SJSA1 (cell line): ENCODE data around the gene SLC28A1. TPM values are rescaled to one million over a fixed set of nuclear protein-coding genes. Genes with fewer than 3 reads are reported as not detected.
"Not testable (repeated sequence)": the region's sequence is repeated elsewhere in the genome, so short reads cannot be mapped to it uniquely, and the experiment has no call there.

ENCODE experiments used
- DNase-seq, 2 experiments: peaks; one replicate each; pipeline ENCODE4 v3.0.0-alpha.2; 2015 to 2020; ENCODE audit warnings: low spot score in 2 of 2, low read depth in 1 of 2
- H3K27ac ChIP-seq: fragments of 250-450 bp; sonication (Bioruptor Pico); 2 replicates; pipeline ENCODE4 v1.5.1; 2020; ENCODE audit warnings: mild to moderate bottlenecking, moderate library complexity
- H3K27me3 ChIP-seq: fragments of 250-450 bp; sonication (Bioruptor Pico); replicated peaks from 2 replicates; pipeline ENCODE4 v1.5.1; 2020; ENCODE audit warnings: mild to moderate bottlenecking, moderate library complexity
- H3K36me3 ChIP-seq: fragments of 250-450 bp; sonication (Bioruptor Pico); 2 replicates; pipeline ENCODE4 v1.5.1; 2020; ENCODE audit warnings: mild to moderate bottlenecking
- H3K4me1 ChIP-seq: fragments of 250-450 bp; sonication (Bioruptor Pico); replicated peaks from 2 replicates; pipeline ENCODE4 v1.6.1; 2021; ENCODE audit warnings: mild to moderate bottlenecking
- H3K4me3 ChIP-seq: fragments of 250-450 bp; sonication (Bioruptor Pico); 2 replicates; pipeline ENCODE4 v1.5.1; 2020; ENCODE audit warnings: mild to moderate bottlenecking
- H3K9me3 ChIP-seq: fragments of 250-450 bp; sonication (Bioruptor Pico); replicated peaks from 2 replicates; pipeline ENCODE4 v1.5.1; 2020; ENCODE audit warnings: mild to moderate bottlenecking
- total RNA-seq: library from RNA; depleted of rRNA; stranded (reverse); fragments of >200 nt; shearing (Covaris generic); gene quantifications from 2 replicates; pipeline ENCODE4 v1.2.3, GENCODE V29; 2014; rRNA removed

Gene SLC28A1
- total RNA-seq, result not detected in 2 replicates

DNA sequence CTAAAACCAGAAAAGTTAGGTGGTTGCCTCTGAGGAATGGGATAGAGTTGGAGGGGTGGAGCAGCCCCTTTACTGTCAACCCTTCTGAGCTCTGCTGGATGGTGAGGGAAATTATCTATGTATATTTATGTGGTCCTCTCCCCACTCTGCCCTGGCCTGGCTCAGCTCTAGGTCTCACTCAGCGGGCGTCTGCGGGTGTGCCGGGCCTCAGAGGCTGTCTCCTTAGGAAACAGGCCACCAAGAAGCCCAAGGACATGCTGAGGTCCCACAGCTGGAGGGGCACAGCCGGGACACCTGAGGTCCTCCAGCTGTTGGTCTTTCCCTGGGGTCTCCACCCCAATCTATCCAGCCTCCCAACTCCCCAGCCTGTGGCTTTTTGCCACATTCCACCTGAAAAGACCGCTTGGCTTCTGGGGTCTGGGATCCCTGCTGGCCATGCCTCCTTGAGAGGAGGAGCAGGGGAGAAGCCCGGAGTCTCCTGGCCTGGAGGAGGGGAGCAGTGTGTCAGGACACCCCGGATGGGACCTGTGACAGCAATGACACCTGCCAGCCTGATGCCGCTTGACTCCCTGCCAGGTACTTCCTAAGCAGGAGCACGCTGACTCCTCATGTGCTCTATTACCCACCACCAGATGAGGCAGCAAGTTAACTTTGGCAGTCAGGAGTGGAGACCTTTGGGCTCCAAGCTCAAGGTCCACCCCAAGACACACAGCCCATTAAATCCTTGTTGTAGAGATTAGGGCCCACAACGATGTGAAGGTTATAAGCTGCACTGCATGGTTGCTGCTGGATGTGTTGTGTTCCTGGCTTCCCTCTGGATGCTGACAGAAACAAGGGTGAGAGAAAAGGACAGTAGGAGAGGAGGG is at the start of gene SLC28A1:
TSS of gene SLC28A1 (plus strand) at position 747 of the 866 bp plus-strand sequence. CDS start 3,099 bp downstream, outside the sequence.
- Histone ChIP-seq H3K4me3 (no peak within 1 kb of the TSS), H3K27me3 (no peaks in the 10 kb centered on the region), H3K36me3 (no peaks in the 10 kb centered on the region), H3K4me1 (no peaks in the 10 kb centered on the region), H3K27ac (no peak within 1 kb of the TSS), H3K9me3 (no peaks in the 10 kb centered on the region)
- DNase-seq, result no peak

GRCh38 chr15:84834969-84835368 is 49.5 kb upstream of the SLC28A1 start:
- Histone ChIP-seq H3K4me1 (no peaks in the 10 kb centered on the region), H3K27ac (no peak overlapping the region), H3K36me3 (no peaks in the 10 kb centered on the region), H3K9me3 (no peaks in the 10 kb centered on the region), H3K27me3 (no peaks in the 10 kb centered on the region), H3K4me3 (no peak overlapping the region)
- DNase-seq, result no peak

DNA sequence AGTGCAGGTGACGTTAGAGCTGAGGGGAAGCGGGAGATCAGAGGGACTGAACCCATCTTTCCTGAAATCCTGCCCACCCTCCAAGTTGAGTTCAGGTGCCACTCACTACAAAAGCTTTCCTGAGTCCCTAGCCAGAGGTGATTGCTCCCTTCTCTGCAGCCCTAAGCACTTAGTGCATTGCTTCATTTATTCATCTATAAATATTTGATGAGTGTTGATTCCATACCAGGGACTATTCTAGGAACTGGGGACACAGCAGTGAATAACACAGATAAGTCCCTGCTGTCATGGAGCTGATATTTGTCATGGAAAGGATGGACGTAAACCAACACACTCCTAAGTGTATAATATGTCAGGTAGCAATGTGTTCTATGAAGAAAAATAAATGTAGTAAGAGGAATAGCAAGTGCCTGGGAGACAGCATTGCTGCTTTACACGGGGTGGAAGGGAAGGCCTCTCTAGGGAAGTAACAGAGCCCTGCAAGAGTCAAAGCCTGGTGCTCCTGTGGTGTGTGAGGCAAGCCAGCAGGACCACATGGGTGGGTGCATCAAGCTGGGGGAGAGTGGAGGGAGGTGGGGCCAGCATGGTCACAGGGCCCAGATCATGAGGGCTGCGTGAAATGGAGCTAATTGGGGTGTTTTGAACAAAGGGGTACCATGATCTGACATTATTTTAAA is 48.7 kb upstream of the SLC28A1 start:
- DNase-seq, result no peak
- H3K27ac ChIP-seq, result no peak overlapping the region
- H3K27me3 ChIP-seq, result no peaks in the 10 kb centered on the region
- no peak overlapping the region for H3K4me3 ChIP-seq
- peaks cover 7% of the 10 kb centered on the region for H3K4me1 ChIP-seq
- no peaks in the 10 kb centered on the region for H3K36me3 ChIP-seq
- H3K9me3 ChIP-seq, result no peaks in the 10 kb centered on the region

DNA sequence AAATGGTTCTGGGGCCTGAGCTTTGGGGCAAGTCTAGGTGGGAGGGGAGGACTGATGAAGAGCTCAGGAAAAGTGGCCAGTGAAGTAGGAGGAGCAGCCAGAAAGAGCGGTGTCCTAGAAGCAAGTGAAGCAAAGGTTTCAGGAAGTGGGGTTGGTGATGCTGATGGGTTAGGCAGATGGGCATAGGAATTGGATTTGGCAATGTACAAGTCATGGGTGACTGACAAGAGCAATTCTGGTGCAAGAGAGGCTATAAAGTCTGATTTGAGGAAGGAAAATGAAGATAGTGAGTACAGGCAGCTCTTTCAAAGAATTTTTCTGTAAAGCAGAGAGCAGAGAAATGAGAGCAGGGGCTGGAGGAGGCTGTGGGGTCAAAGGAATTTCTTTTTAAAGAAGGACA is 47.6 kb upstream of the SLC28A1 start:
- no peaks in the 10 kb centered on the region for H3K27me3 ChIP-seq
- H3K4me1 ChIP-seq, result peaks cover 12% of the 10 kb centered on the region
- no peaks in the 10 kb centered on the region for H3K9me3 ChIP-seq

GRCh38 chr15:84839714-84840113 is 44.7 kb upstream of the SLC28A1 start:
- Histone ChIP-seq H3K36me3 (no peaks in the 10 kb centered on the region), H3K4me1 (peaks cover 12% of the 10 kb centered on the region), H3K27me3 (no peaks in the 10 kb centered on the region), H3K9me3 (no peaks in the 10 kb centered on the region), H3K27ac (no peak overlapping the region), H3K4me3 (no peak overlapping the region)
- no peak for DNase-seq

More for the DNA sequence above, 47.6 kb upstream of the SLC28A1 start:
- no peak overlapping the region for H3K27ac ChIP-seq
- no peak overlapping the region for H3K4me3 ChIP-seq
- no peak for DNase-seq
- H3K36me3 ChIP-seq, result no peaks in the 10 kb centered on the region

DNA sequence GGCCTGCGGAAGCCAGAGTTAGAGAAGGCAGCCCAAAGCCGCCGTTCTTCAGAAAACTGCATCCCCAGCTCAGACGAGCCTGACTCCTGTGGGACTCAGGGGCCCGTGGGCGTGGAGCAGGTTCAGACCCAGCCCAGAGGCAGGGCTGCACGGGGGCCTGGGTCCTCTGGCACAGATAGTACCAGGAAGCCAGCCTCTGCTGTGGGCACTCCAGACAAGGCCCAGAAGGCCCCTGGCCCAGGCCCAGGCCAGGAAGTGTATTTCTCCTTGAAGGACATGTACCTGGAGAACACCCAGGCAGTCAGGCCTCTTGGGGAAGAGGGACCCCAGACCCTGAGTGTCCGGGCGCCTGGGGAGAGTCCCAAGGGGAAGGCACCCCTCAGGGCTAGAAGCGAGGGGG is 44.2 kb upstream of the SLC28A1 start:
- Histone ChIP-seq H3K36me3 (no peaks in the 10 kb centered on the region), H3K4me3 (no peak overlapping the region), H3K27me3 (no peaks in the 10 kb centered on the region), H3K4me1 (peaks cover 12% of the 10 kb centered on the region), H3K9me3 (no peaks in the 10 kb centered on the region), H3K27ac (no peak overlapping the region)
- no peak for DNase-seq

DNA sequence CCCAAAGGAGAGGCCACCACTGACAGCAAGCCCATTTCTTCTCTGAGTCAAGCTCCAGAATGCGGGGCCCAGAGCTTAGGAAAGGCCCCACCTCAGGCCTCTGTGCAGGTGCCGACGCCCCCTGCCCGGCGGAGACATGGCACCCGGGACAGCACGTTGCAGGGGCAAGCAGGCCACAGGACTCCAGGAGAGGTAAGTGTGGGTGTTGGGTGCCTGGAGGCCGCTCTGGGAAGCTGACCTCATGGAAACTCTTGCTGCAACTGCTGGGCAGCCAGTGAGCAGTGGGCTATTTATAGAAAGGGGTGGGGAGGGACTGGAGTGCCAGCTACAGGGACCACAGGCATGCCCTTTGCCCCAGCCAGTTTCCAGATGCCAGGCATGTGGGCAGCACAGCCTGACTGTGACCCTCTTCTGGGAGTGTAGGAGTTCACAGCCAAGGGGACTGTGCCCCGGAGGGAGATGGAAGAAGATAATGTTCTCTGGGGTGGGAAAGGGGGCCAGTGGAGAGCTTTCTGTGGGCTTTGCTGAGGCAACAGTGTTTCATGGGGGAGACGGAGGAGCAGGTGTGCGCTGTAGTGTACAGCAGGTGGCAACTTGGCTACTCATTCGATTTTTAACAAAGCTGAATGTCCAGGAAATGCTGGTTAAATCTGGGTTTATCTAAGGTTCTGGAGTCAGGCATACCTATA is 43.6 kb upstream of the SLC28A1 start:
- H3K36me3 ChIP-seq, result no peaks in the 10 kb centered on the region
- H3K4me3 ChIP-seq, result no peak overlapping the region
- no peak overlapping the region for H3K27ac ChIP-seq
- peak in 1 of 2 experiments; percentile 22 for DNase-seq
- no peaks in the 10 kb centered on the region for H3K27me3 ChIP-seq
- H3K9me3 ChIP-seq, result peaks cover 3% of the 10 kb centered on the region; the same call in 1 of the 2 replicates
- peaks cover 12% of the 10 kb centered on the region for H3K4me1 ChIP-seq

GRCh38 chr15:84842781-84843180 is 41.7 kb upstream of the SLC28A1 start:
- no peak for DNase-seq
- Histone ChIP-seq H3K4me1 (peaks cover 12% of the 10 kb centered on the region), H3K9me3 (peaks cover 5% of the 10 kb centered on the region), H3K27me3 (no peaks in the 10 kb centered on the region), H3K27ac (no peak overlapping the region), H3K36me3 (no peaks in the 10 kb centered on the region), H3K4me3 (no peak overlapping the region)

- DNase-seq, result no peak
- no peak overlapping the region for H3K4me3 ChIP-seq
- H3K27me3 ChIP-seq, result no peaks in the 10 kb centered on the region
Measured at GRCh38 chr15:84844964-84845363, 39.5 kb upstream of the SLC28A1 start.

DNA sequence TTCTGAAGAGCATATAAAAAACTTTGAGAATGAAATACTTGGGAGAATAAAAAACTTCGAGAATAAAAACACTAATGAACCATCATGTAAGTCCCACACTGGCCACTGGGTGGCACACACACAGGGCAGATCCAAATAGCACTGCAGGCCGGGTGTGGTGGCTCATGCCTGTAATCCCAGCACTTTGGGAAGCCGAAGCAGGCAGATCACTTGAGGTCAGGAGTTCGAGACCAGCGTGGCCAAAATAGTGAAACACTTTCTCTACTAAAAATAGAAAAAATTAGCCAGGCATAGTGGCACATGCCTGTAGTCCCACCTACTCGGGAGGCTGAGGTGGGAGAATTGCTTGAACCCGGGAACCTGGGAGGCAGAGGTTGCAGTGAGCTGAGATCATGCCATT is 38.8 kb upstream of the SLC28A1 start:
- not testable (repeated sequence) for H3K27ac ChIP-seq, H3K4me1 ChIP-seq, H3K36me3 ChIP-seq, H3K9me3 ChIP-seq, H3K4me3 ChIP-seq, H3K27me3 ChIP-seq
- DNase-seq, result peak; percentile 15 to 63

More at GRCh38 chr15:84844964-84845363, 39.5 kb upstream of the SLC28A1 start:
- Histone ChIP-seq H3K9me3 (peaks cover 5% of the 10 kb centered on the region), H3K36me3 (no peaks in the 10 kb centered on the region), H3K4me1 (peaks cover 12% of the 10 kb centered on the region), H3K27ac (no peak overlapping the region)

DNA sequence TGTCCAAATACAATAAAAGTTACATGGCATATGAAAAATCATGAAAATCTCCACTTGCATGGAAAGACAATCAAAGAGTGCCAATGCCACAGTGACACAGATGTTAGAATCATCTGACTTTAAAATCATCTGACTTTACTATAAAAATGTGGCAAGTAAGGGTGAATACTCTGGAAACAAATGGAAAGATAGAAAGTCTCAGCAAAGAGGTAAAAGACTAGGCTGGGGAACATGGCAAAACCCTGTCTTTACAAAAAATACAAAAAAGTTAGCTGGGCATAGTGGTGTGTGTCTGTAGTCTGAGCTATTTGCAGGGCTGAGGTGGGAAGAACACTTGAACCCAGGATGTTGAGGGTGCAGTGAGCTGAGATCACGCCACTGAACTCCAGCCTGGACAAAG is 38.2 kb upstream of the SLC28A1 start:
- DNase-seq, result no peak

GRCh38 chr15:84847382-84847781 is 37.1 kb upstream of the SLC28A1 start:
- no peaks in the 10 kb centered on the region for H3K27me3 ChIP-seq
- no peak overlapping the region for H3K4me3 ChIP-seq
- DNase-seq, result no peak
- H3K4me1 ChIP-seq, result no peaks in the 10 kb centered on the region
- no peaks in the 10 kb centered on the region for H3K36me3 ChIP-seq
- H3K9me3 ChIP-seq, result peaks cover 5% of the 10 kb centered on the region
- no peak overlapping the region for H3K27ac ChIP-seq

More for the DNA sequence above, 38.2 kb upstream of the SLC28A1 start:
- Histone ChIP-seq H3K27me3 (no peaks in the 10 kb centered on the region), H3K36me3 (no peaks in the 10 kb centered on the region), H3K4me3 (no peak overlapping the region), H3K9me3 (peaks cover 5% of the 10 kb centered on the region), H3K4me1 (peaks cover under 1% of the 10 kb centered on the region), H3K27ac (no peak overlapping the region)

- Histone ChIP-seq H3K4me1 (peaks cover 6% of the 10 kb centered on the region; the same call in 1 of the 2 replicates), H3K27me3 (no peaks in the 10 kb centered on the region), H3K9me3 (no peaks in the 10 kb centered on the region), H3K36me3 (no peaks in the 10 kb centered on the region), H3K27ac (no peak overlapping the region), H3K4me3 (no peak overlapping the region)
- DNase-seq, result no peak
Measured at GRCh38 chr15:84852212-84852611, 32.2 kb upstream of the SLC28A1 start.
